HG03432 (cell line): Measurements from ENCODE around the gene IDUA.

Experiments used
- ATAC-seq: cut with Tn5 transposase; IDR thresholded peaks from one replicate; pipeline ENCODE4 v1.9.1; 2021; ENCODE audit warnings: mild to moderate bottlenecking, moderate library complexity; ENCODE audit not compliant: unreplicated experiment

Gene IDUA

GRCh38 chr4:1013225-1014073 is 26.6 kb downstream of the IDUA start:
- no peak for ATAC-seq

GRCh38 chr4:1014291-1015167 is 27.7 kb downstream of the IDUA start:
- no peak for ATAC-seq

- no peak for ATAC-seq
These were observed 28.3 kb downstream of the IDUA start for GRCh38 chr4:1015179-1015578.

- ATAC-seq, result no peak
These were observed 28.9 kb downstream of the IDUA start for GRCh38 chr4:1015746-1016145.

GRCh38 chr4:1017211-1017610 is 30.4 kb downstream of the IDUA start:
- ATAC-seq, result no peak

GRCh38 chr4:1017706-1018105 is 30.9 kb downstream of the IDUA start:
- ATAC-seq, result no peak

- ATAC-seq, result no peak
These were observed 31.5 kb downstream of the IDUA start for GRCh38 chr4:1018147-1019020.

GRCh38 chr4:1019320-1019719 is 32.5 kb downstream of the IDUA start:
- ATAC-seq, result no peak

- no peak for ATAC-seq
These were observed 33.1 kb downstream of the IDUA start for GRCh38 chr4:1019729-1020470.

GRCh38 chr4:1021386-1022050 is 34.7 kb downstream of the IDUA start:
- ATAC-seq, result peak; percentile 76

GRCh38 chr4:1022051-1022738 is 35.4 kb downstream of the IDUA start:
- no peak for ATAC-seq

- ATAC-seq, result no peak
These were observed 35.9 kb downstream of the IDUA start for GRCh38 chr4:1022739-1023066.

- no peak for ATAC-seq
These were observed 36.3 kb downstream of the IDUA start for GRCh38 chr4:1023075-1023640.

- no peak for ATAC-seq
These were observed 37.3 kb downstream of the IDUA start for GRCh38 chr4:1023895-1024740.

GRCh38 chr4:1024882-1025545 is 38.2 kb downstream of the IDUA start:
- no peak for ATAC-seq

GRCh38 chr4:1026115-1026514 is 39.3 kb downstream of the IDUA start:
- peak; percentile 61 for ATAC-seq

GRCh38 chr4:1027219-1027914 is 40.5 kb downstream of the IDUA start:
- ATAC-seq, result no peak
